ENCODE results near the gene SCFD2.

Gene SCFD2

DNA sequence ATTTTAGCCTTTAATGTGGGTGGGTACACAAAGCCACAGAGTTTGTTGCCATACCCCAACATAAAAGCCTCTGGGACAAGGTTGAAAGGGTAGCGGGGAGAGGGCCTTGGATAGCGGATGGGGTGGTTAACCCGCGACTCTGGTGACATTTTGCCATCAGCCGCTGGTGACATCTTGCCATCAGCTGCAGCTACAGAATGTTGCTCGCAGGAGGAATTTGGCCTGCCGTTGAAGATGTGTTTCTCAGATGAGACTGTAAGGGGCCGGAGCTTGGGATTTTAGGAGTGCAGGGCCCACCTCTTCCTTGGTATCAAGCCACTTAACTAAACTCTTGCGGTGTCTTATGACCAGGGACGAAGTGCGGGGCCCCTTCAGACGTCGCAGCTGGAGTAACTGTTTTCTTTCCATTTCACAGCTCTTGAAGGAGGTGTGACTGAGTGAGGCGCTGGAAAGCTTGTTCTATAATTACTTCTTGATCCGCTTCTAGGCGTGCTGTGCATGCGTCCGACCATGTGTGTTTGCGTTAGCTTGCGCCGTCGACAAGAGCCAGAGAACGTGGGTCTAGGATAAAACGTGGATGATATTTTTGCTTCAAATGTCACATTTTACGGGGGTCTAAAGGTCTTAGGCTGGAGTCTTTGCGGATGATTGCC, 504.6 kb downstream of the SCFD2 start:
- H3K4me3 ChIP-seq (ENCODE audit: low read length), result peak overlapping the region; percentile 66
- DNase-seq (ENCODE audit: low read depth), result no peak
- TF ChIP-seq, protein P1, sequence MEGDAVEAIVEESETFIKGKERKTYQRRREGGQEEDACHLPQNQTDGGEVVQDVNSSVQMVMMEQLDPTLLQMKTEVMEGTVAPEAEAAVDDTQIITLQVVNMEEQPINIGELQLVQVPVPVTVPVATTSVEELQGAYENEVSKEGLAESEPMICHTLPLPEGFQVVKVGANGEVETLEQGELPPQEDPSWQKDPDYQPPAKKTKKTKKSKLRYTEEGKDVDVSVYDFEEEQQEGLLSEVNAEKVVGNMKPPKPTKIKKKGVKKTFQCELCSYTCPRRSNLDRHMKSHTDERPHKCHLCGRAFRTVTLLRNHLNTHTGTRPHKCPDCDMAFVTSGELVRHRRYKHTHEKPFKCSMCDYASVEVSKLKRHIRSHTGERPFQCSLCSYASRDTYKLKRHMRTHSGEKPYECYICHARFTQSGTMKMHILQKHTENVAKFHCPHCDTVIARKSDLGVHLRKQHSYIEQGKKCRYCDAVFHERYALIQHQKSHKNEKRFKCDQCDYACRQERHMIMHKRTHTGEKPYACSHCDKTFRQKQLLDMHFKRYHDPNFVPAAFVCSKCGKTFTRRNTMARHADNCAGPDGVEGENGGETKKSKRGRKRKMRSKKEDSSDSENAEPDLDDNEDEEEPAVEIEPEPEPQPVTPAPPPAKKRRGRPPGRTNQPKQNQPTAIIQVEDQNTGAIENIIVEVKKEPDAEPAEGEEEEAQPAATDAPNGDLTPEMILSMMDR (conservative IDR thresholded peaks at IDR 0.05; ENCODE audit: low read length), result no peak

GRCh38 chr4:52860361-52860760, 505.5 kb downstream of the SCFD2 start:
- DNase-seq (ENCODE audit: low read depth), result no peak
- TF ChIP-seq, protein P1 (conservative IDR thresholded peaks at IDR 0.05; ENCODE audit: low read length), result no peak

DNA sequence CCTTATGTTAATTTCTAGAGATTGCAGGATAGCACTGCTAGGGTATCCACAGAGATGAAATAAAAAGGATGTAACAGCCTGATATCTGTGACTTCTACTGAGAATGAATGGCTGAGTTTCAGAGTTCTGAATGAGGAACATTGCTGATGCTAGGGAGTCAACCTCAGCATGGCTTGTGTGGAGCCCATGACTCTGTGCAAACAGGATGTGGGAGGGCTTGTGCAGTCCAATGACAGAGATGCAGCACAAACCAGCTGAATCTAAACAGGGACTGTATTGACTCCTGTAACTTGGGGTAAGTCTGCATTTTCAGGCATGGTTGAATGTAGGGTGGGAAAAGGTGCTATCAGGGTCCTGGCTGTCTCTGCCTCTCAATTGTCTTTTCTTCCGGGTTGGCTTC, 509.1 kb downstream of the SCFD2 start:
- no peak for DNase-seq (ENCODE audit: low read depth)
- H3K4me3 ChIP-seq (ENCODE audit: low read length), result no peak overlapping the region
- TF ChIP-seq, protein P1 (conservative IDR thresholded peaks at IDR 0.05; ENCODE audit: low read length), result no peak

More at GRCh38 chr4:52860361-52860760, 505.5 kb downstream of the SCFD2 start:
- no peak overlapping the region for H3K4me3 ChIP-seq (ENCODE audit: low read length)

- peak; percentile 91 for DNase-seq (ENCODE audit: low read depth)
- H3K4me3 ChIP-seq (ENCODE audit: low read length), result no peak overlapping the region
- TF ChIP-seq, protein P1 (conservative IDR thresholded peaks at IDR 0.05; ENCODE audit: low read length), result no peak
These were observed 512.5 kb downstream of the SCFD2 start for GRCh38 chr4:52853351-52853750.

DNA sequence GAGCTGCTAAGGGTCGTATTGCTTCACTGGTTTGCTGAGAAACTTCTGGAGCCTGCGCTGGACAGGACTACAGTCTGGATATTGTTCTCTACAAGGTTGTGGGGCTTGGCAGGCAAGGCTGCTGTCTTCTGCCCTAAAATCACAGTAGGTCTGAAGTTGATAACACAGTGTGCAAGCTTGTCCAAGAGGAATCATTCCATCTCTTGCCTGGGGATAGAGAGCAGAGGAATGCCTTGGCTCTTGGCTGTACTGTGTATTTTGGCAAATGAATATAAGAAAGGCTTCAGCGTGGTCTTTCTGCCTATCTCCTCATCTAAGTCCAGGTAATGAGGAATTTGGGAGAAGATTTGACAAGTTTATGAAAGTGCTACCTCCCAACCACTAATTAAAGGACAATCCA, 513.1 kb downstream of the SCFD2 start:
- H3K4me3 ChIP-seq (ENCODE audit: low read length), result no peak overlapping the region
- DNase-seq (ENCODE audit: low read depth), result no peak
- TF ChIP-seq, protein P1 (conservative IDR thresholded peaks at IDR 0.05; ENCODE audit: low read length), result no peak

- no peak overlapping the region for H3K4me3 ChIP-seq (ENCODE audit: low read length)
- DNase-seq (ENCODE audit: low read depth), result peak; percentile 32
- TF ChIP-seq, protein P1 (conservative IDR thresholded peaks at IDR 0.05; ENCODE audit: low read length), result no peak
These were observed 513.8 kb downstream of the SCFD2 start for GRCh38 chr4:52852041-52852440.

GRCh38 chr4:52850406-52851124, 515.3 kb downstream of the SCFD2 start:
- TF ChIP-seq, protein P1 (conservative IDR thresholded peaks at IDR 0.05; ENCODE audit: low read length), result no peak
- DNase-seq (ENCODE audit: low read depth), result no peak
- no peak overlapping the region for H3K4me3 ChIP-seq (ENCODE audit: low read length)

Data from AG10803 (cell line).